Transverse colon (tissue), 4 donors: ENCODE results near the gene CCM2L. TPM values are rescaled to one million over a fixed set of nuclear protein-coding genes. Genes with fewer than 3 reads are reported as not detected.

Source experiments
- DNase-seq: peaks from one replicate; pipeline ENCODE4 v3.0.0-alpha.2; 2019
- H3K27ac ChIP-seq, 4 donors: fragments of 200-600 bp; sonication (generic); 2 replicates each; pipeline ENCODE4 v1.5.1; 2016 to 2018; ENCODE audit warnings: inconsistent platforms in 4 of 4
- H3K27me3 ChIP-seq: fragments of 200-600 bp; sonication (generic); 2 replicates; pipeline ENCODE4 v1.5.1; 2017; ENCODE audit warnings: inconsistent platforms
- H3K36me3 ChIP-seq, 4 donors: fragments of 200-600 bp; sonication (generic); 2 replicates each; pipeline ENCODE4 v1.5.1; 2017 to 2019; ENCODE audit warnings: inconsistent platforms in 4 of 4
- H3K4me1 ChIP-seq, 4 donors: fragments of 200-600 bp; sonication (generic); 2 replicates each; pipeline ENCODE4 v1.5.1; 2017 to 2020; ENCODE audit warnings: inconsistent platforms in 4 of 4
- H3K4me3 ChIP-seq, 4 donors: fragments of 200-600 bp; sonication (generic); 1 replicate in 1 of 4; 2 replicates in 3 of 4; pipeline versions ENCODE4 v1.5.1 to v1.6.1; 2017 to 2019; ENCODE audit warnings: inconsistent platforms in 4 of 4
- H3K9me3 ChIP-seq, 2 donors: fragments of 200-600 bp; sonication (generic); 2 replicates each; pipeline ENCODE4 v1.5.1; 2017 to 2019; ENCODE audit warnings: inconsistent platforms in 2 of 2
- CTCF ChIP-seq, 5 experiments: fragments of 200-600 bp in 3 of 5; fragments of 450-650 bp in 2 of 5; sonication (generic) in 3 of 5; IDR thresholded peaks; 1 replicate in 2 of 5; 2 replicates in 3 of 5; pipeline ENCODE4 v1.5.1; 2016 to 2017; ENCODE audit warnings: antibody characterized with exemption in 5 of 5, inconsistent platforms in 3 of 5, mild to moderate bottlenecking in 2 of 5, moderate library complexity in 1 of 5
- EP300 ChIP-seq: sonication (generic); formaldehyde crosslinking; IDR thresholded peaks from one replicate; pipeline ENCODE4 v1.6.1; 2017; ENCODE audit warnings: antibody characterized with exemption, low read depth
- POLR2A ChIP-seq: fragments of 450-650 bp; IDR thresholded peaks from one replicate; pipeline ENCODE4 v1.6.1; 2016; ENCODE audit warnings: antibody characterized with exemption, mild to moderate bottlenecking, moderate library complexity
- POLR2AphosphoS5 ChIP-seq, 3 donors: sonication (generic); formaldehyde crosslinking; IDR thresholded peaks; one replicate each; pipeline ENCODE4 v1.6.1; 2016; ENCODE audit warnings: antibody characterized with exemption in 3 of 3
- WGBS, 2 donors: methylation state at CpG; one replicate each; pipeline ENCODE4 v1.1.5; 2018; ENCODE audit warnings: low coverage in 1 of 2; 5-methylcytosine and 5-hydroxymethylcytosine counted together
- in situ Hi-C, 4 donors: fragments of 200-750 bp; cut with MboI; loops; one replicate each; pipeline versions ENCODE4 v1.15.0 to v1.15.1; 2017; ENCODE audit warnings: low sequenced_read_pairs in 3 of 4, low pct_ligation_motif_present in 1 of 4, low pct_unique_long_range_greater_than_20kb in 1 of 4
- intact Hi-C: fragments of 100-400 bp; cut with DNase I; formaldehyde crosslinking; loops from one replicate; pipeline ENCODE4 v1.15.1; 2023; ENCODE audit warnings: low total_unique reads
- small RNA-seq, 4 donors: library from RNA; depleted of rRNA; stranded (forward); fragments of <200 nt; gene quantifications; one replicate each; pipeline ENCODE3, GENCODE V24; 2016
- total RNA-seq, 4 donors: library from RNA; depleted of rRNA; stranded (reverse); fragments of >200 nt; gene quantifications; one replicate each; pipeline ENCODE4 v1.1.0, GENCODE V29; 2016

CCM2L gene
- total RNA-seq, 4 donors from 2014 or later, result 1.7 to 4.9 (median 3.0) TPM

- no peak for DNase-seq
- in situ Hi-C loops, result no loop called here
- Histone ChIP-seq H3K4me3 (no peak overlapping the region), H3K36me3 (no peaks in the 10 kb centered on the region), H3K4me1 (no peaks in the 10 kb centered on the region), H3K27ac (no peak overlapping the region), H3K9me3 (no peaks in the 10 kb centered on the region), H3K27me3 (peaks cover 19% of the 10 kb centered on the region)
- TF ChIP-seq POLR2AphosphoS5 (IDR thresholded peaks at IDR 0.05), result no peak
- no peak for TF ChIP-seq EP300
- 99 to 100% methylated on average over 1 to 5 of the region's 5 CpGs for WGBS, 2 donors
- intact Hi-C loops, result no loop called here
Observed at GRCh38 chr20:32078322-32078721, 68.1 kb downstream of the CCM2L start.

GRCh38 chr20:32078791-32079190 is 68.6 kb downstream of the CCM2L start:
- H3K27me3 ChIP-seq, result peaks cover 19% of the 10 kb centered on the region
- H3K9me3 ChIP-seq, result no peaks in the 10 kb centered on the region
- H3K27ac ChIP-seq, result no peak overlapping the region
- in situ Hi-C loops (no loop called here), intact Hi-C loops (no loop called here)
- TF ChIP-seq EP300, result no peak
- no peak overlapping the region for H3K4me3 ChIP-seq
- DNase-seq, result no peak
- H3K36me3 ChIP-seq, result no peaks in the 10 kb centered on the region
- H3K4me1 ChIP-seq, result no peaks in the 10 kb centered on the region

GRCh38 chr20:32079655-32080109 is 69.4 kb downstream of the CCM2L start:
- intact Hi-C loops, result no loop called here
- 20 to 57% methylated on average over 1 to 8 of the region's 8 CpGs for WGBS, 2 donors
- Histone ChIP-seq H3K4me3 (no peak overlapping the region), H3K27ac (no peak overlapping the region), H3K9me3 (no peaks in the 10 kb centered on the region), H3K27me3 (peaks cover 19% of the 10 kb centered on the region), H3K36me3 (no peaks in the 10 kb centered on the region), H3K4me1 (no peaks in the 10 kb centered on the region)
- no peak for TF ChIP-seq POLR2AphosphoS5 (IDR thresholded peaks at IDR 0.05)
- TF ChIP-seq POLR2A, result no peak
- TF ChIP-seq EP300, result no peak
- TF ChIP-seq CTCF (IDR thresholded peaks at IDR 0.05), result no peak
- in situ Hi-C loops, result no loop called here
- no peak for DNase-seq

GRCh38 chr20:32080783-32081182 is 70.5 kb downstream of the CCM2L start:
- intact Hi-C loops, result no loop called here
- no peaks in the 10 kb centered on the region for H3K4me1 ChIP-seq
- WGBS, 2 donors, result 75 to 92% methylated on average over 3 of the region's 3 CpGs
- H3K27ac ChIP-seq, result no peak overlapping the region
- in situ Hi-C loops, result no loop called here
- no peak overlapping the region for H3K4me3 ChIP-seq
- peaks cover 19% of the 10 kb centered on the region for H3K27me3 ChIP-seq
- no peaks in the 10 kb centered on the region for H3K36me3 ChIP-seq
- no peaks in the 10 kb centered on the region for H3K9me3 ChIP-seq
- TF ChIP-seq CTCF (IDR thresholded peaks at IDR 0.05) (no peak), POLR2AphosphoS5 (IDR thresholded peaks at IDR 0.05) (no peak), EP300 (no peak), POLR2A (no peak)
- DNase-seq, result no peak

Small RNA genes within 50 kb of the gene (small RNA-seq; reads per million reads assigned to genes)
- gene RNA5SP481, result 0 to 0.83 (median 0.46) reads per million in 4 donors
- gene RNA5SP482, result 0 to 0.36 (median 0.23) reads per million in 4 donors

Other genes starting within 250 kb of the CCM2L start
- gene MYLK2, start 191.1 kb upstream of the CCM2L start, total RNA-seq, result under 1 TPM in 1 of 4 donors, not detected in 3; 0.16 TPM
- under 1 TPM in 1 of 4 donors, not detected in 3; 0.55 TPM for gene FOXS1, start 164.8 kb upstream of the CCM2L start, total RNA-seq
- 1 to 10 TPM in 1 of 4 donors, not detected in 3; 1.1 TPM for gene DUSP15, start 139.9 kb upstream of the CCM2L start, total RNA-seq
- not detected for gene TTLL9, start 139.8 kb upstream of the CCM2L start, total RNA-seq
- gene PDRG1, start 58.4 kb upstream of the CCM2L start, total RNA-seq, result 1 to 10 TPM; 2.2 to 9.2 (median 6.5) TPM
- under 1 TPM in 1 of 4 donors, not detected in 3; under 0.01 TPM for gene XKR7, start 42.3 kb upstream of the CCM2L start, total RNA-seq
- gene HCK, start 41.8 kb downstream of the CCM2L start, total RNA-seq, result 10 to 100 TPM in 3 of 4 donors, 1 to 10 TPM in 1; 9.7 to 22.7 (median 11.7) TPM
- 10 to 100 TPM; 35.5 to 44.8 (median 42.6) TPM for gene TM9SF4, start 99.3 kb downstream of the CCM2L start, total RNA-seq
- 10 to 100 TPM in 2 of 4 donors, 1 to 10 TPM in 2; 6.6 to 24.9 (median 11.8) TPM for gene PLAGL2, start 197.3 kb downstream of the CCM2L start, total RNA-seq
- gene POFUT1, start 197.4 kb downstream of the CCM2L start, total RNA-seq, result 10 to 100 TPM; 13.8 to 96.1 (median 49.6) TPM